Stimulated activated naive CD4-positive, alpha-beta T cell (primary cell): ENCODE data around the gene SFTPA1.
"Not testable (repeated sequence)": the region's sequence is repeated elsewhere in the genome, so short reads cannot be mapped to it uniquely, and the experiment has no call there.

Source experiments
- DNase-seq, 6 experiments: peaks; one replicate each; lab custom pipeline; 2025; lab: John Stamatoyannopoulos, UW

The SFTPA1 gene

DNA sequence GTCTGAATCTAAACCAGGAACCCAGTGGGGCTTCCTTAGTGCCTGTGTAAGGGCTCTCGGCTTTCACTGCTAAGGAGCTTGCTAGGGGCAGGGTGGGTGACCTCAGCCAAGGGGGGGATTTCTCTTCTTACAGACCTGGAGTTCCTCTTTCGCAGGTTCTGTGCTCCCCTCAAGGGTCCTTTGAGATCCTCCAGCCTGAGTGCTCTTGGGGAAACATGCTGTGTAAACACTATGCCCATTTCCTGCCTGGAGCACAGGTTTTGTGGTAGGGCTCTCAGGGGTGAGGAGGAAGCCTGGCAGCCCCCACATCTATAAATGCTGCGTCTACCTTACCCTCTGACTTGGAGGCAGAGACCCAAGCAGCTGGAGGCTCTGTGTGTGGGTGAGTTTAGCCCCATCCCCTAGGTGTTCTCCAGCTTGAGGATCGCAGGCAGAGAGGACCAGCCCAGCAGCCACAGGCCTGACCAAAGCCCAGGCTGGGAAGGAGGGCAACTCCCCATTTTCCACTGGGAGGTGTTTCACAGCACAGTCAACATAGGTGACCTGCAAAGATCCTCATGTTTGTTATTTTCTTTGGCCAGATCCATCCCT lies at the start of gene SFTPA1:
Gene SFTPA1, plus strand, starts transcription at position 339 of the 591 bp plus-strand sequence. CDS start 887 bp downstream, outside the sequence.
- no peak for DNase-seq

GRCh38 chr10:79561257-79561656 lies 49.5 kb upstream of the SFTPA1 start:
- no peak for DNase-seq

DNA sequence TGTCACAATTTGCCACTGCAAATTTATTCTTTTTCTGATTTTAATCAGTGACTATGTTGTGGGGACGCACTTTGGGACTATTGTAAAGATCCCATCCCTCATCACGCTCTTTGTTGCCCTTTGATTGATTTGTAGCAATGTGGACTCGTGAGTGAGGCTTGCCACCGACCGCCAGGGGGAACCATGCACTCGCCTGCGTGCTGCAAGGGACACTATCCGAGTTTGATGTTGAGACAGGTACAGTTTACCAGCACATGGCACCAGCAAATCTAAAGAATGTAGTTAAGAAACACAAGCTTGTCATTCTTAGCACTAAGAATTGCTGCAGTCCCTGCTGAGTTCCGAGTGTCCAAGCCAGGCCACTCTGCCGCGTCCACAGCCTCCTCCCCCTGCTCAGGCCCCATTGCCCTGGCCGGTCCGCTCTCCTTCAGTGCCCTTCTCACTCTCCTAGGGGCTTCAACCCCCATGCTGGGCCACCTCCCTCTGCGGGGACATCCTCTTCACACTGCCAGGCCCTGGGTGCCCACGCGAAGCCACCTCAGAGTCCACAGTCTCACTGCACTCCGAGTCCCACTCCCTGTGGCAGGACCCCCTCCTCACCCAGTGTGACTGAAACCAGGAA lies 48.5 kb upstream of the SFTPA1 start:
- peak; percentile 17 to 47 (median 28) for DNase-seq

- DNase-seq: no peak
These were observed 47.3 kb upstream of the SFTPA1 start for GRCh38 chr10:79563426-79563825.

DNA sequence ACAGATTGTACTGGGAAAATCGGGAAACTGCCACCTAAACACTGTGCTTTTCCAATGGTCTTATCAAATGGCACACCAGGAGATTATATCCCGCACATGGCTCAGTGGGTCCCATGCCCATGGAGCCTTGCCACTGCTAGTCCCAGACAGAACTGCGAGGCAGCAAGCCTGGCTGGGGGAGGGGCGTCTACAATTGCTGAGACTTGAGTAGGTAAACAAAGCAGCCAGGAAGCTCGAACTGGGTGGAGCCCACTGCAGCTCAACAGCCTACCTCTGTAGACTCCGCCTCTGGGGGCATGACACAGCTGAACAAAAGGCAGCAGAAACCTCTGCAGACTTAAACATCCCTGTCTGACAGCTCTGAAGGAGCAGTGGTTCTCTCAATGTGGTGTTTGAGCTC lies 40.1 kb upstream of the SFTPA1 start:
- DNase-seq: not testable (repeated sequence)

- no peak for DNase-seq
These were observed 31.4 kb upstream of the SFTPA1 start for GRCh38 chr10:79579361-79579760.

DNA sequence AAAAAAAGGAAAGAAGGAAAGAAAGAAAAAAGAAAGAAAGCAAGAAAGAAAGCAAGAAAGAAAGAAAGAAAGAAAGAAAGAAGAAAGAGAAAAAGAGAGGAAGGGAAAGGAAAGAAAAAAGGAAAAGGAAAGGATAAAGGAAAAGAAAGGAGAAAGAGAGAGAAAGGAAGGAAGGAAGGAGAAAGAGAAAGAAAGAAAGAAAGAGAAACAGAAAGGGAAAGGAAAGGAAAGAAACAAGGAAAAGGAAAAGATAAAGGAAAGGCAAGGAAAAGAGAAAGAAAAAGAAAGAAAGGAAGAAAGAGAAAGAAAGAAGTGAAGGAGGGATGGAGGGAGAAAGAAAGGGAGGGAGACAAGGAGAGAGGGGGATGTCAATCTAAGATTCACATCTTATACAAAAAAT lies 29.7 kb upstream of the SFTPA1 start:
- no peak for DNase-seq

DNA sequence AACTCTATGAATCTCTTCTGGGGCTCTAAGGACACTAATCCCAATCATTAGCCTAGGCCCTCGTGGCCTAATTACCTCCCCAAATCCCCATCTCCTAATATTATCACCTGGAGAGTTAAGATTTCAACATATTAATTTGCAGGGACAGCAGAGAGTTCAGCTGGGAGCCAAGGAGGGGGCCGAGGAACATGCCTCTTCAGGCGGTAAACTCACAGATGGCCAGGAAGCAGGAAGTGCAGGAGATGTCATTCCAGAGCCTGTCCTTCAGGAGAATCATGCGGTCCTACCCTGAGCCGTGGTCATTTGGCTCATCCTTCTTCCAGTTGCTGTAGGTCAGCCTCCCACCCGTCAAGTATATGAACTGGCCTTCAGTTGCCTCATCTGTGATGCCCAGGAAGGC lies 28.6 kb upstream of the SFTPA1 start:
- DNase-seq: no peak

- DNase-seq: not testable (repeated sequence)
These were observed 27.8 kb upstream of the SFTPA1 start for GRCh38 chr10:79582954-79583353.

- no peak for DNase-seq
These were observed 27.2 kb upstream of the SFTPA1 start for GRCh38 chr10:79583488-79584024.

GRCh38 chr10:79585870-79586527 lies 24.7 kb upstream of the SFTPA1 start:
- DNase-seq: no peak

DNA sequence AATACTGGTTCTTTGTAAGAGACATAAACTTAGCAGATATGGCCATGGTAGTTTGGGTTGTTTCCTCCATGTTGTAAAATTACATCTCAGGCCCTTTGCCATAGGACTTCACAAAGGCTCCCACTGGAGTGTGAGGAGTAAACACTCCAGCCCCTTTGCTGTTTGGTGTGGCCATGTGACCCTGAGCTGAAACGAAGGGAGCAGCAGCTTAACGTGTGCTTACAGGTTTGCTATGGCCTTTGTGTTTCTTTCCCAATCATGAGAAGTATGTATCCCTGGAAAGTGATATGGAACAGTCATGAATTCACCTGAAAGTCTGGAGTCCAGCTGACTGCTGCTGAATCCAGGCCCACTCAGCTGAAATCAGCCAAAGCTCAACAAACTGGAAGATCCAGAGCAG lies 23.8 kb upstream of the SFTPA1 start:
- no peak for DNase-seq

DNA sequence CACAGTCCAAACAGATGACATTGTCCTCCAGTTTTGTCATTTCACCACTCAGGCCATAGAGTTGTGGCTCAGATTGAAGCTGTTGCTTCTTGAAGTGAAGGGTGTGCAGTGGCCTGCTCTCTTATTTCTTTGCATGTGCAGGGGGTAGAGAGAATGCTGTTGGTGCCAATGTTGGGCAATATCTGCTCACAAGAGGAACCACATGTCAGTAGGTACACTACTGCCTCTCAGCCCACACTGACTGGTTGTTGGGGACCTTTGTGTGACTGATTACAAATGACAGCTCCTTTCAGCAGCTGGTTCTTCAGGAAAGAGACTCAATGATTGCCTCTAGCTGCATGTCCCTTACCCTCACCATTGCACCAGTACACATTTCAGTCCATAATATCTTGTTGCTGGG lies 21.9 kb upstream of the SFTPA1 start:
- DNase-seq: no peak

- DNase-seq: no peak
These were observed 17.4 kb upstream of the SFTPA1 start for GRCh38 chr10:79593377-79593776.

DNA sequence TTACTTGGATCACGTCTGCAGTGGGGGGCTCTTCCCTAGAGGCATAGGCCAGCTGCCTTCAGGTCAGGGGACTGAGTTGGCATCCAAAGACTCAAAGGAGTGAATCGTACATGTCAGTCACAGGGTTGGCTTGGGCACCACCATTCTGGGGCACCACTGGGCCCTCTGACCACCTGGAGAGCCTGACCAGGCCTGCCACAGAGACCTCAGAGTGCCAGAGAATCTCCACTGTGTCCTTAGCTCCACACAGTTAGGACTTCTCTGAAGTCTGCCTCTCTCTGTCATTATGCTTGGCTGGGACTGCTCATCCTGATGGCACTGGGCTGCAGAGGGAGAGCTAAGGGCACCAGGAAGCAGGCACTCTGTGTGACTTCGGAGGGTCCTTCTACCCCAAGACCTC lies 16.2 kb upstream of the SFTPA1 start:
- DNase-seq: not testable (repeated sequence)

DNA sequence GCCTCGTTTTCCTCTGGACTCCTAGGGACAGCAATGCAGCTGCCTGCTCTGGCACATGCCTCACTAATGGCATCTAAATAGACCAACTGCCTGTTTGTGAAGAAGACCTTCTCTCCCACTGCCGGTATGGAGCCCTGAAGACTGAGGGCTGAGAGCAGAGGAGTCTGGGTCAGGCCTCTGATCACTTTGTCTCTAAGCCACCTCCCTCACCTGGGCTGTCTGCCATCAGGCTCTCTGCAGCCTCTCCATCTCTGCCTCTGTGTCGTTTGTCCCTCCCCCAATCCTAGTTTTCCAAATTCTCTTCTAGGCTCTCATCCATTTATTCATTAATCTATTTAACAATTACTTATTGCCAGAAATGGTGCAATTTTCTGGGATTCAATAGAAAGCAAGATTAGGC lies 15.2 kb upstream of the SFTPA1 start:
- DNase-seq: no peak

- DNase-seq: not testable (repeated sequence)
These were observed 11.1 kb upstream of the SFTPA1 start for GRCh38 chr10:79599644-79600043.

DNA sequence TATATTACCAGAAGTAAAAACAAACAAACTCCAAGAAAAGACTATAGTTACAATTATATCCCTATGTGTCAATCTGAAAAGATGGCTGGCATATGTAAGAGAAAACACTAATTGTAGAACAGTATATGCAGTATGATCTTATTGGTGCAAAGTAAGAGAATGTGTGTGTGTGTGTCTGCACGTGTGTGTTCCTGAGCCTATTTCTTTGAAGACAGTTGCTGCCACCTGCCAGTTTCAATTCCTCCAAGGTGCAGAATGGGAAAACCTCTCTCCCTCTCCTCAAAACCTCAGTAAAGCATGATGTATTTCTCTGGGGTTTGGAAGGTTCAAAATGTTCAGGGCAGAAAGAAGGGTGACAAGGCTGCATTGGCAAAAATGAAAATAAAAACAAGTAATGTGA lies 8.8 kb upstream of the SFTPA1 start:
- no peak for DNase-seq

- DNase-seq: no peak
These were observed 7.8 kb upstream of the SFTPA1 start for GRCh38 chr10:79602953-79603352.

GRCh38 chr10:79604294-79604693 lies 6.4 kb upstream of the SFTPA1 start:
- no peak for DNase-seq

DNA sequence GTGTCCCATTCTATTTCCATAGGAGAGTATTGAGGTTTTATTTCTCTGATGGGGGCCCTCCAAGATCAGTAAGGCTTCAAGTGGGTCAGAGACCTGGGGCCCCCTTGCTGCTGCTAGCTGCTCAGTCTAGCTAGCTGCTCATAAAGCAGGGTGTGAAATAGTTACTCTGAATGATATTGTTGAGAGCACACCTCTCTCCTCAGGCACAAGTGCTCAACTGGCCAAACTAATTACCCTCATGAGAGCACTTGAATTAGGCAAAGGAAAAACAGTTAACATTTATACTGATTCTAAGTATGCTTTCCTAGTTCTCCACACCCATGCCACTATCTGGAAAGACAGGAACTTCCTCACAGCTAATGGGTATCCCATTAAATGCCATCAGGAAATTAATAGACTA lies 5.4 kb upstream of the SFTPA1 start:
- no peak for DNase-seq

- peak in 3 of 6 experiments; percentile 3 to 6 (median 4) for DNase-seq
These were observed 2.0 kb upstream of the SFTPA1 start for GRCh38 chr10:79608505-79609375.
